Measurements from ENCODE around the gene SLC7A6. TPM values are rescaled to one million over a fixed set of nuclear protein-coding genes. Genes with fewer than 3 reads are reported as not detected.
A peak's percentile ranks its signal among the peaks of the same experiment; 100 is the strongest.

The SLC7A6 gene
- total and polyA plus RNA-seq, 2 of the 13 experiments (the other 11 are each of a cell fraction or from before 2014, with no cell fraction given): 35.8 to 70.8 TPM

- TF ChIP-seq, protein P1, sequence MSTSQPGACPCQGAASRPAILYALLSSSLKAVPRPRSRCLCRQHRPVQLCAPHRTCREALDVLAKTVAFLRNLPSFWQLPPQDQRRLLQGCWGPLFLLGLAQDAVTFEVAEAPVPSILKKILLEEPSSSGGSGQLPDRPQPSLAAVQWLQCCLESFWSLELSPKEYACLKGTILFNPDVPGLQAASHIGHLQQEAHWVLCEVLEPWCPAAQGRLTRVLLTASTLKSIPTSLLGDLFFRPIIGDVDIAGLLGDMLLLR (CRISPR knock-in tag; IDR thresholded peaks at IDR 0.05): peak; percentile 75
- no peak for TF ChIP-seq MLLT10 (CRISPR knock-in tag; IDR thresholded peaks at IDR 0.05)
- no peak for TF ChIP-seq ZNF766 (CRISPR knock-in tag; IDR thresholded peaks at IDR 0.05; ENCODE audit: borderline replicate concordance)
- TF ChIP-seq ZBTB7B (CRISPR knock-in tag; IDR thresholded peaks at IDR 0.05): peak; percentile 40; the same call in 1 of the 2 replicates
- TF ChIP-seq ZMYM2 (CRISPR knock-in tag; IDR thresholded peaks at IDR 0.05): peak; percentile 90
- TF ChIP-seq HIVEP1 (CRISPR knock-in tag; IDR thresholded peaks at IDR 0.05): peak; percentile 87
- TF ChIP-seq, protein P2, sequence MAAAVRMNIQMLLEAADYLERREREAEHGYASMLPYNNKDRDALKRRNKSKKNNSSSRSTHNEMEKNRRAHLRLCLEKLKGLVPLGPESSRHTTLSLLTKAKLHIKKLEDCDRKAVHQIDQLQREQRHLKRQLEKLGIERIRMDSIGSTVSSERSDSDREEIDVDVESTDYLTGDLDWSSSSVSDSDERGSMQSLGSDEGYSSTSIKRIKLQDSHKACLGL (CRISPR knock-in tag; IDR thresholded peaks at IDR 0.05): peak; percentile 53; the same call in 1 of the 2 replicates
- no peak for TF ChIP-seq RBM39 (IDR thresholded peaks at IDR 0.05; ENCODE audit: low read depth, low read length, poor library complexity, severe bottlenecking)
- TF ChIP-seq, protein P3, sequence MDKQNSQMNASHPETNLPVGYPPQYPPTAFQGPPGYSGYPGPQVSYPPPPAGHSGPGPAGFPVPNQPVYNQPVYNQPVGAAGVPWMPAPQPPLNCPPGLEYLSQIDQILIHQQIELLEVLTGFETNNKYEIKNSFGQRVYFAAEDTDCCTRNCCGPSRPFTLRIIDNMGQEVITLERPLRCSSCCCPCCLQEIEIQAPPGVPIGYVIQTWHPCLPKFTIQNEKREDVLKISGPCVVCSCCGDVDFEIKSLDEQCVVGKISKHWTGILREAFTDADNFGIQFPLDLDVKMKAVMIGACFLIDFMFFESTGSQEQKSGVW (CRISPR knock-in tag; IDR thresholded peaks at IDR 0.05; ENCODE audit: borderline replicate concordance): no peak
- 0 out of 2 replicates have a peak, but pooled peaks have one; percentile 17 for TF ChIP-seq PPARG (CRISPR knock-in tag; conservative IDR thresholded peaks at IDR 0.05)
- TF ChIP-seq ZNF710 (CRISPR knock-in tag; IDR thresholded peaks at IDR 0.05; ENCODE audit: borderline replicate concordance): peak; percentile 74; the same call in 1 of the 2 replicates
- no peak for TF ChIP-seq GRHL1 (CRISPR knock-in tag; conservative IDR thresholded peaks at IDR 0.05)
- 0 out of 4 replicates have a peak, but pooled peaks of 1 of the 2 experiments have one; percentile 4 for TF ChIP-seq EP300 (IDR thresholded peaks at IDR 0.05; ENCODE audit: low read depth in 2 of 2, low read length in 2 of 2)
- TF ChIP-seq EP300 (CRISPR knock-in tag; IDR thresholded peaks at IDR 0.05; ENCODE audit: borderline replicate concordance): no peak
- TF ChIP-seq MYNN (CRISPR knock-in tag; IDR thresholded peaks at IDR 0.05; ENCODE audit: low read depth): 0 out of 2 replicates have a peak, but pooled peaks have one; percentile 39
- TF ChIP-seq EEA1 (CRISPR knock-in tag; IDR thresholded peaks at IDR 0.05; ENCODE audit: borderline replicate concordance): no peak
- no peak for TF ChIP-seq NFKBIZ (CRISPR knock-in tag; IDR thresholded peaks at IDR 0.05)
- TF ChIP-seq ZNF781 (CRISPR knock-in tag; IDR thresholded peaks at IDR 0.05; ENCODE audit: borderline replicate concordance, not compliant biosample characterization): peak; percentile 55
- 0 out of 2 replicates have a peak, but pooled peaks have one; percentile 4 for TF ChIP-seq ZBTB38 (CRISPR knock-in tag; IDR thresholded peaks at IDR 0.05)
- TF ChIP-seq TCF12 (IDR thresholded peaks at IDR 0.05): no peak
- 0 out of 2 replicates have a peak, but pooled peaks have one; percentile 30 for TF ChIP-seq TCF12 (CRISPR knock-in tag; IDR thresholded peaks at IDR 0.05)
- 0 out of 2 replicates have a peak, but pooled peaks have one; percentile 65 for TF ChIP-seq ZNF317 (CRISPR knock-in tag; IDR thresholded peaks at IDR 0.05)
- no peak for TF ChIP-seq SOX13 (IDR thresholded peaks at IDR 0.05)
- TF ChIP-seq SOX13 (CRISPR knock-in tag; conservative IDR thresholded peaks at IDR 0.05 in 1 of 2, IDR thresholded peaks at IDR 0.05 in 1 of 2): no peak
Observed at GRCh38 chr16:68263559-68264127, 683 bp upstream of the SLC7A6 start (continued).
